Measurements from ENCODE around the gene PDE7B. TPM values are rescaled to one million over a fixed set of nuclear protein-coding genes. Genes with fewer than 3 reads are reported as not detected.
A peak's percentile ranks its signal among the peaks of the same experiment; 100 is the strongest.

PDE7B gene
- total RNA-seq, 1 donor from 2014 or later = 0.53 TPM

- H3K36me3 ChIP-seq (ENCODE audit: control insufficient read depth, insufficient read depth, low read length) = no peaks in the 10 kb centered on the region
Observed at GRCh38 chr6:136236466-136237293, 385.2 kb downstream of the PDE7B start.

GRCh38 chr6:136244061-136244616 lies 392.6 kb downstream of the PDE7B start:
- TF ChIP-seq CTCF (IDR thresholded peaks at IDR 0.05; ENCODE audit: insufficient read depth, low read length, severe bottlenecking) = no peak
- DNase-seq (ENCODE audit: low read depth) (no peak), FAIRE-seq (no peak)
- no peak overlapping the region for H3K4me3 ChIP-seq (ENCODE audit: low read depth, low read length)
- H3K27me3 ChIP-seq (ENCODE audit: control insufficient read depth, insufficient read depth, low read length) = no peaks in the 10 kb centered on the region
- no peaks in the 10 kb centered on the region for H3K36me3 ChIP-seq (ENCODE audit: control insufficient read depth, insufficient read depth, low read length)

More at GRCh38 chr6:136236466-136237293, 385.2 kb downstream of the PDE7B start:
- FAIRE-seq (peak; percentile 83), DNase-seq (ENCODE audit: low read depth) (no peak)
- H3K4me3 ChIP-seq (ENCODE audit: low read depth, low read length) = no peak overlapping the region
- TF ChIP-seq CTCF (IDR thresholded peaks at IDR 0.05; ENCODE audit: insufficient read depth, low read length, severe bottlenecking) = no peak
- H3K27me3 ChIP-seq (ENCODE audit: control insufficient read depth, insufficient read depth, low read length) = no peaks in the 10 kb centered on the region
